Suppressor macrophage treated with lipopolysaccharide for 1 hour (primary cell): ENCODE data around the gene TIMP2.
A peak's percentile ranks its signal among the peaks of the same experiment; 100 is the strongest.

Experiments
- DNase-seq, 3 donors: peaks; one replicate each; pipeline ENCODE4 v3.0.0-alpha.2; 2020 to 2022

The TIMP2 gene

DNA sequence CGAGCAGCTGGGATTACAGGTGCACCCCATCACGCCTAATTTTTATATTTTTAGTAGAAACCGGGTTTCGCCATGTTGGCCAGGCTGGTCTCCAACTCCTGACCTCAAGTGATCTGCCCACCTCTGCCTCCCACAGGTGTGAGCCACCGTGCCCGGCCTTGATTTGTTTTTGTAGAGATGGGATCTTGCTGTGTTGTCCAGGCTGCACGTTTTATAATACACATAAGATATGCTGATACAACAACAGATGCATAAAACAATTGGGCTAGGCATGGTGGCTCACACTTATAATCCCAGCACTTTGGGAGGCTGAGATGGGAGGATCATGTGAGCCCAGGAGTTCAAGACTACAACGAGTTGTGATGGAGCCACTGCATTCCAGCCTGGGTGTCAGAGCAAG is 90.6 kb downstream of the TIMP2 start:
- DNase-seq, result no peak

GRCh38 chr17:78832541-78832810 is 92.7 kb downstream of the TIMP2 start:
- no peak for DNase-seq

DNA sequence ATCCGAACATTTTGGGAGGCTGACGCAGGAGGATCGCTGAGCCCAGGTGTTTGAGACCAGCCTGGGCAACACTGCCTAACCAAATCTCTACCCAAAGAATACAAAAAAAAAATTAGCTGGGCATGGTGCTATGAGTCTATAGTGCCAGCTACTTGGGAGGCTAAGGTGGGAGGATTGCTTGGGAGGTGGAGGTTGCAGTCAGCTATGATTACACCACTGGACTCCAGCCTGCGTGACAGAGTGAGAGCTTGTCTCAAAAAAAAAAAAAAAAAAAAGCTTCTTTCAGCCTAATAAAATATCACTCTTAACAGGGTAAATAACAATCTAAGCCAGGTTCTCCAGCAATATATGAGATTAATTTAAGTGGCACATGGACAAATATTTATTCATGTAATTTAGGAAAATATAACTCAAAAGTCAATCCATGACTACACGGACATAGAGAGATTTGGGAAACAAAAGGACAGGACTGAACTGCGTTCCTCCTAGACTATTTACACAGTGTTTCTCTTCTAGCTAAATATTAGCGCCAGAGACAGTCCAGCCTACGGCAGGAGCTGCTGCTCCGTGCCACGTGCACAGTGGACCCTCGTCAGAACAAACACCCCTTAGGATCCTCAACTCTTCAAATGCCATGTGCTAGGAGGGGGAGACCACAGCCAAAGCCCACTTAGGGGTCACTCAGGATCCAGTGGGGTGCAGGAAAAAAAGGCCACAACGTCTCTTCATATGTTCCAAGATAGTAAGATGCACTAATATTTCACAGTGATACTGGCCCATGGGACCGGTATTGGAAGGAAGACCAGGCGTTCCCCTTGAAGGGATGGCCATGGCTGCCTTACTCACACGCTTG is 93.3 kb downstream of the TIMP2 start:
- no peak for DNase-seq

- no peak for DNase-seq
Observed at GRCh38 chr17:78829477-78829876, 95.7 kb downstream of the TIMP2 start.

GRCh38 chr17:78828470-78829185 is 96.6 kb downstream of the TIMP2 start:
- DNase-seq, result peak; percentile 71 to 77 (median 75)

DNA sequence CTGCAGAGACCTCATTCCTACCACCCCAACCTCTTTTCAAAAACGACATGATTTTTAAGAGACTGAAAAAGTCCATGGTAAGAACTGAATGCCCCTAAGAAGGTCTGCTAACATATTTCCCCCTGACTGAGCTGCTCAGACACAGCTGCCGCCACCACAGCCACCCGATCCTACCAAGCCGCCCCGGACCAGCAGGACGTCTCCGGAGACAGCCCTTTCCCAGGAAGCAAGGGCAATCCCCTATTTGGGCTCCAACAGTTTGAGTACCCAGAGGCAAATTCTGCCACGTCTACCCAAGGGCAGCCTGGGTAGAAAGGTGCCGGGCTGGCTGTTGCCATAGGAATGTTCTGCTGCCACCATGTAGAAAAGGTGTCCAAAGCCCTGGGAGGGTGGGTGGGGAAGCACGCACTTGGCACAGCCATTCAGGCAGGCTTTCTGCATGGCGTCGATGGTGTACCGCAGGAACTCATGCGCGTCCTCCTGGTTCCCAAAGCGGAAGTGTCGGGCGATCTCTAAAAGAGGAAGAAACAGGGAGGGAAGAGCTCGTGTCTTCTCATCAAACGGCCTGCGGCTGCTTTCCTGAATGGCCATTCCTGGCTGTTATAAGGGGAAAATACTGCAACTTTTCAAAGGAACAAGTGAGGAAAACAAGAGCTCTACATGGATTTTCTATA is 98.2 kb downstream of the TIMP2 start:
- DNase-seq, result peak; percentile 78 to 83 (median 81)

GRCh38 chr17:78826421-78826820 is 98.8 kb downstream of the TIMP2 start:
- peak; percentile 39 to 80 (median 76) for DNase-seq

- no peak for DNase-seq
Observed at GRCh38 chr17:78825696-78826095, 99.5 kb downstream of the TIMP2 start.

DNA sequence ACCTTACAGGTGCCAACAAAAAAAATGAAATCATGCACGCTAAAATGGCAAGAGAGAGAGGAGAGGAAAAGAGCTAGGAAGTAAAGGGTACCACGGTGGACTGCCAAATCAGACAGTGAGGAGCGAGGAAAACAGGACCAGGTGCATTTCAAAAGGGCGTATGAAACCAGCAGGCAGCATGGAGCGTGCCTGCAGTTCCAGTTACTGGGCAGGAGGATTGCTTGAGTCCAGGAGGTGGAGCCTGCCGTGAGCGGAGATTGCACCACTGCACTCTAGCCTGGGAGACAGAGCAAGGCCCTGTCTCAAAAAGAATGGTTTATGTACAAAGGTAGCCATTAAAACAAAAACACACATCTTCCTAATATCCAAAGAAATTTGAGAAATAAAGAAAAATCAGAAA is 100.9 kb downstream of the TIMP2 start:
- DNase-seq, result no peak

GRCh38 chr17:78823282-78824046 is 101.7 kb downstream of the TIMP2 start:
- DNase-seq, result no peak

GRCh38 chr17:78822552-78822951 is 102.6 kb downstream of the TIMP2 start:
- DNase-seq, result no peak

- no peak for DNase-seq
Observed at GRCh38 chr17:78821961-78822360, 103.2 kb downstream of the TIMP2 start.

- DNase-seq, result no peak
Observed at GRCh38 chr17:78820841-78821240, 104.3 kb downstream of the TIMP2 start.

GRCh38 chr17:78819806-78820792 is 105.1 kb downstream of the TIMP2 start:
- DNase-seq, result no peak

- DNase-seq, result no peak
Observed at GRCh38 chr17:78819402-78819801, 105.8 kb downstream of the TIMP2 start.

GRCh38 chr17:78818932-78819331 is 106.3 kb downstream of the TIMP2 start:
- DNase-seq, result no peak

DNA sequence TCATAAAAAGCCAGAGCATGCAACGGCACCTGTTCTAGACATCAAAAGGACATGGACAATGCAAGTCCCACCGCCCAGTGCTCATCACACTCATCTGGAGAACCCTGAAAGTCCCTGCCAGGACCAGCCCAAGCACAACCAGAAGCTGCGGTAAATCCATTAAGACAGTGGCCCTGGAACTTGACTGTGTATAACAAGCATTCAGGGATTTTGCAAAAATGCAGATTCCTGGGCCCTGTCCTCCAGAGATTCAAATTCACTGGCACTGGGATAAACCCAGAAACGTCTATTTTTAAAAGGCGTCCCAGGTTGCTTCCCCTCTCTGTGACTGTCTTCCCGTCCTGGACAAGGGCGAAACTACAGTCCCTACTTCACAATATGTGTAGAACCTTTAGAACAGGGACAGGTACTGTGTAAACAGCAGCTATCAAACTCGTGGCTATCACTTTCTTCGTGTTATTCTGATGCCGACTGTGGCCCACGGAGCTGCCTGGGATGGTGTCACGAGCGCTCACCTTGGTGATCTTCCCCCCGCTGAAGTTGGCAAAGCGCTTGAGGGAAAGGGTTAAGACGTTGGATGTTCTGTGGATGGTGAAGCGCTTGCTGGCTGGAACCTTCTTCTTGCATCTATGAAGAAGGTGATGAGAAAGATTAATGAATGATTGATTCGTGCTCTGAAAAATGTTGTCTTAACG is 106.9 kb downstream of the TIMP2 start:
- DNase-seq, result no peak

GRCh38 chr17:78817123-78817522 is 108.1 kb downstream of the TIMP2 start:
- no peak for DNase-seq

GRCh38 chr17:78815696-78816095 is 109.5 kb downstream of the TIMP2 start:
- no peak for DNase-seq

DNA sequence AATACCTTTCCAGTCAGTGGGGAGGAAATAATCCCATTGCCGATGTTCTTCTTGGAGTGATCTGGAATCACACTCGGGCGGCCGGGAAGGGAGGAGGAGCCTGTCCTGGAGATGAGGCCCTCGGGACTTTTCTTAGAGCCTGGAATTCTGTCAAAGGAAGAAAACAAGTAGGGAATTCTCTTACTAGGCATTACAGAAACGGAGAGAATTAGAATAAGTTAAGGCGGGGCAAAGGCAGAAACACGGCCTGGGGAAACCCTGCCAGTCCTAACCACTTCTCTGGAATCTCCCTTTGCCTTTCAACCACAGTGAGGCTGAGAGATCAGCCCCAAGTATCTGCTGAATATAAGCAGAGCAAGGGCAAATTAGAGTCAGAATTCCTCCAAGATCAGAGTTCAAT is 112.3 kb downstream of the TIMP2 start:
- DNase-seq, result no peak

DNA sequence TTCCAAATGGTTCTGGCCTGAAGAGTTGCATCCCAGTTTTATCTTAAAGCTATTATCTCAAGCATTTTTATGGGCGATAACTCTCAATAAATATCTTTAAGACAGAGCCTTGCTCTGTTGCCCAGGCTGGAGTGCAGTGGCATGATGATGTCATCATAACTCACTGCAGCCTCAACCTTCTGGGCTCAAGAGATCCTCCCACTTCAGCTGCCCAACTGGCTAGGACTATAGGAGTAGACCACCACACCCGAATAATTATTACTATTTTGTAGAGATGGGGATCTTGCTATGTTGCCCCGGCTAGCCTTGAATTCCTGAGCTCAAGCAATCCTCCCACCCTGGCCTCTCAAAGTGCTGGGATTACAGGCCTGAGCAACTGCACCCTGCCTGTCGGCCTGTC is 117.0 kb downstream of the TIMP2 start:
- peak in 1 of 3 donors; percentile 28 for DNase-seq
